MV-4-11 (cell line): Measurements from ENCODE around the gene SAV1.
"Not testable (repeated sequence)": the region's sequence is repeated elsewhere in the genome, so short reads cannot be mapped to it uniquely, and the experiment has no call there.

Source experiments
- DNase-seq: peaks from one replicate; lab custom pipeline; 2025; lab: John Stamatoyannopoulos, UW

SAV1 gene

GRCh38 chr14:50665300-50665699 is 2.8 kb downstream of the SAV1 start:
- DNase-seq = not testable (repeated sequence)

- DNase-seq = not testable (repeated sequence)
Measured at GRCh38 chr14:50664579-50664978, 3.5 kb downstream of the SAV1 start.

GRCh38 chr14:50659327-50659974 is 8.7 kb downstream of the SAV1 start:
- no peak for DNase-seq

DNA sequence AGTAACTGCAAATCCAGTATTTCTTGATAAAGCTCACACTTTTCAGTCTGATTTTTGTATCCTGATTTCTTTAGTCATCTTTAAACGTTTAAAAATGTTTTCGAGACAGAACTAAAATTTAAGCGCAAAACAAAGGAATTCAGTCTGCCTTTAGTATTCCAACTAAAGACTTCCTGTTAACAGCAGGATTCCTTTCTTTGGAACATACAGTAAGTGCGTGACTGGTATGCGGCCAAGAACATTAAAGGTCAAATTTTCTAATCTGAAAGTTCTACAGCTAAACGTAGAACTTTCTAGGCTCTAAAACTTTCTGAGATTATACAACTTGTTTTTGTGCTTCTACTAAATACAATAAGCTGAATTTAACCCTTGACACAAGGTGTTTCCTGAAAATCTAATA is 9.9 kb downstream of the SAV1 start:
- no peak for DNase-seq

- no peak for DNase-seq
Measured at GRCh38 chr14:50657753-50658152, 10.4 kb downstream of the SAV1 start.

DNA sequence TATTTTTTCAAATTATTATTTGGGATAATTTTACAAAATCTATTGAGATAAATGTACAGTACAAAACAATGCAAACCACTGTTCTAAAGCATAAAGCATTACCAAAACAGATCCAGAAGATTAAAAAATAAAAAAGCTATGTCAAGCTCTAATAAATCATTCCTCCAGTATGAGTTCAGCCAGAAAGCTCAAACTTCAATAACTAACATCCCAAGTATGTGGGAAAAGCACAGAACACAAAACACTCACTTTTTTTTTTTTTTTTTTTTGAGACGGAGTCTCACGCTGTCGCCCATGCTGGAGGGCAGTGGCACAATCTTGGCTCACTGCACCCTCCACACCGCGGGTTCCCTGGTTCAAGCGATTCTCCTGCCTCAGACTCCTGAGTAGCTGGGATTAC is 11.3 kb downstream of the SAV1 start:
- DNase-seq = no peak

GRCh38 chr14:50649691-50650090 is 18.4 kb downstream of the SAV1 start:
- DNase-seq = no peak

DNA sequence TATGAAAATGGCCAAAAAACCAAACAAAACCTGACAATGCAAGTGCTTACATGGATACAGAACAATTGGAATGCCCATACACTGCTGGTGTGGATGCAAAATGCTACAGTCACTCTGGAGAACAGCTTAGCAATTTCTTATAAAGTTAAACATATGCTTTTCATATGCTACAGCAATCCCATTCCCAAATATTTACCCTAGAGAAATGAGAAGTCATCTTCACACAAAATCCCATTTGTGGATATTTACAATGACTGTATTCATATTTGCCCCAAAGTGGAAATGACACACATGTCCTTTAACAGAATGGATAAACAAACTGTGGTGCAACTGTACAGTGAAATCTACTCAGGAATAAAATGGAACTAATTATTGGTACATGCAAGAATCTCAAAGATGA is 20.4 kb downstream of the SAV1 start:
- no peak for DNase-seq

DNA sequence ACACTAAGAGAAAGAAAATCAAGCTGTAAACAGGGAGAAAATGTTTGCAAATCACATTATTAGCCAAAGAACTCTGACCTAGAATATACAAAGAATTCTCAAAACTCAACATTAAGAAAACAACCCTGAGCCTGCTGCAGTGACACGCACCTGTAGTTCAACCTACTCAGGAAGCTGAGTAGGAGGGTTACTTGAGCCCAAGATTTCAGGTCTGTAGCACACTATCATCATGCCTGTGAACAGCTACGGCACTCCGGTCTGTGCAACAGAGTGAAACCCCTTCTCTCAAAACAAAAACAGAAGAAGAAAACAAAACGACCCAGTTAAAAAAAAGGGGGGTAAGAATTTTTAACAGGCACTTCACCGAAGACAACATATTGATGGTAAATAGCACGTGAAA is 20.8 kb downstream of the SAV1 start:
- DNase-seq = no peak

- no peak for DNase-seq
Measured at GRCh38 chr14:50635141-50635540, 33.0 kb downstream of the SAV1 start.

GRCh38 chr14:50633954-50634353 is 34.2 kb downstream of the SAV1 start:
- DNase-seq = no peak

DNA sequence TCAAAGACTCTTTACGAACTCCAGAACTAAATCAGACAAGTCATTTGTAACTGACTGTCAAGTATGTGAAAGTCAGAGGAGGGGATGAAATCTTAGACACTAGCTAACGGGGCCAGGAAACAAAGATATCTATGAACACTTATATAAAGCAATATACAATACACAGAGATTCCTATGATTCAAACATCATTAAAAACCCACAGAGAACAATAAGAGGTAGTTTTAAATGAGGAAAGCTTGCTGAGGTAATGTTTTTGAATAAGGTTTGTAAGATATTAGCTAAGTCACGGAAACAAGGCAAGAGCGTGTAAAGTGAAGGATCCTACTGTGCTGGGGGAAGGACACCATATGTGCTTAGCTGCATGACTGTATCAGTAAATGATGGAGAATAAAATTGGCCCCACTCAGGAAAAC is 36.7 kb downstream of the SAV1 start:
- DNase-seq = no peak

DNA sequence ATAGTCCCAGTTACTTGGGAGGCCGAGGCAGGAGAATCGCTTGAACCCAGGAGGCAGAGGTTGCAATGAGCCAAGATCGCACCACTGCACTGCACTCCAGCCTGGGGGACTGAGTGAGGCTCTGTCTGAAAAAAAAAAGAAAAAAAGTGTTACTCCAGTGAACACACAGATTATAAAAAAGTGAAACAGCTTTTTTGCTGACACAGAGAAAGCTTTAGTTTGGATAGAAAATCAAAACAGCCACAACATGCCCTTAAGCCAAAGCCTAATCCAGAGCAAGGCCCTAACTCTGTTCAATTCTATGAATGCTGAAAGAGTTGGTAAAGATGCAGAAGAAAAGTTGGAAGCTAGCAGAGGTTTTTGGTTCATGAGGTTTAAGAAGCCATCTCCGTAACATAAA is 43.2 kb downstream of the SAV1 start:
- DNase-seq = not testable (repeated sequence)

DNA sequence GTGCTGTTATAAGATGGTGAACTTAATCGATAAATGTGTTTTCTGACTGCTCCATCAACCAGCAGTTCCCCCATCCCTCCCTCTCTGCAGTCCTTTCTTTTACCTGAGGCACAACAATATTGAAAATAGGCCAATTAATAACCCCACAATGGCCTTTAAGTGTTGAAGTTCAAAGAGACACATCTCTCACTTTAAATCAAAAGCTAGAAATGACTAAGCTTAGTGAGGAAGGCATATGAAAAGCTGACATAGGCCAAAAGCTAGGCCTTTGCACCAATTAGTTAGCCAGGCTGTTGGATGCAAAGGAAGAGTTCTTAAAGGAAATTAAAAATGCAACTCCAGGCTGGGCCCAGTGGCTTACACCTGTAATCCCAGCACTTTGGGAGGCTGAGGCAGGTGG is 43.7 kb downstream of the SAV1 start:
- DNase-seq = no peak

- no peak for DNase-seq
Measured at GRCh38 chr14:50622978-50623377, 45.1 kb downstream of the SAV1 start.

DNA sequence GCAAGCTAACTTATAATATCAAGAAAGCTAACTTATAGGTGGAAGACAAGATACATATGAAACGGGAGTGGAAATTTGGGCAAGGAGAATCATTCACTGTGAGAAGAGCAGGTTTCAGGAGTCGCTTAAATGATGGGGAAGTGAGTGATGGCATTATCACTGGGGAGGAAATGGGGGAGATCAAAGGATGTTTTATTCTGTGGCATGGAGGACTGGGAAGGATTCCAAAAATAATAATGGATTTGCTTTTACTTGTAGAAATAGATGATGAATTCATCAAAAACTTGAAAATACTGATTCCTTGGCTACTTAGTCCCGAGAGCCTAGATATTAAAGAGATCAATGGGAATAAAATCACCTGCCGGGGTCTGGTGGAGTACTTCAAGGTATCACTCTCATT is 47.8 kb downstream of the SAV1 start:
- DNase-seq = no peak

- peak; percentile 54 for DNase-seq
Measured at GRCh38 chr14:50619569-50620141, 48.5 kb downstream of the SAV1 start.

GRCh38 chr14:50616275-50616674 is 51.8 kb downstream of the SAV1 start:
- no peak for DNase-seq

GRCh38 chr14:50615552-50615951 is 52.6 kb downstream of the SAV1 start:
- DNase-seq = no peak

- DNase-seq = no peak
Measured at GRCh38 chr14:50615056-50615455, 53.0 kb downstream of the SAV1 start.

DNA sequence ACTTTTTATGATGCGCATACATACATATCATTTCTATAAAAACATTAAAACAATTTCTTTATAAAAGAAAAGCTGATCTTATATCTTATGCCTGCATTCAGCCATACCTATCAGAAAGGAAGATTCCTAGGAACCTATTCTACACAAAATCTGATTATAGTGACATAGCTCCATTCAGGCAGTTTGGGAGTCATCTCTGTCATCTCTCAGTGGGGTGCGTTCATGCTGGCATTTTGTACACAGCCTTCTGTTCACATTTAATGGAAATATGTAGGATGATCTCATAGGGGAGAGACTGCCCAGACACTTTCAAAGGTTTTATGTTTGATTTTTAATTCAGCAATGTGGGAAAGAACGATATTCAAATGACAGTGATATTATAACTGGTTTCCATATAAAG is 55.3 kb downstream of the SAV1 start:
- no peak for DNase-seq

- no peak for DNase-seq
Measured at GRCh38 chr14:50610465-50610864, 57.6 kb downstream of the SAV1 start.

DNA sequence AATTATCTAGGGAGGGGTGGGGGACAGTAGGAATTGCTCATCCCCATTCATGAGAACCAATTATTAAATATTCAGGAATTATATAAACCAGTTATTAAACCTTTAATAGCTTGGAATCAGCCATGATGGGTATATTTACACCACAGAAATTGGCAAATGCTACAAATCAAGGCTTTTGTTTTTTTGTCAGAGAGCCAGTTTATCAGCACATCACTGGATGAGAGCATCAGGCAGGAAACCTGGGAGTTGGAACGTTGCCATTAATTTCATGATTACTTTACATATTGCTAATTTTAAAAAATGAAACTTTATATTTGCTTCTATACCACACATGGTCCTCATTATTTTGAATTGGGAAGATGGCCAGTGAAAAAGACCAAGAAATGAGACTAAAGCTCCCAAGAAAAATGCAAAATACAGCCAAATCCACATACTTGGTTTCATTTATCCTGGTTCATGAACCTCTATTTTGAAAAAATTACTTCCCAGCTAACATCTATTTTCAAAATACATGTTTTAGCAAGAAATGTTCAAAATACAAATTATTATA is 59.7 kb downstream of the SAV1 start:
- no peak for DNase-seq

DNA sequence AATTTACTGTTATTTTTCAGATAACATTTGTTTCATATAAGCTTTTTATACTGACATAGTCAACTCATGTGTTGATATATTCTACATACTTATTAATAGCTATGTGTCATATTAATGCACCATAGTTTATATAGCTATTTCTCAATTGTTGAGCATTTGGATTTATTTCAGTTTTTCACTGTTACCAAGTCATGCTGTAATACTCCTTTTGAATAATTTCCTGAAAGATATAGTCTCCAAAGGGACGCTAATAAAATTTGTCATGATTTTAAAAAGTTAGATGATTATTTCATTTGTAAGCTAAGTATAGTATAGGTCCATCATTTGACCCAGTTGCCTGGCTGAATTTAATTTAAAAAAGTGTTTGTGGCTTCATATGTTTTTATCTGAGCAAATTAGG is 60.3 kb downstream of the SAV1 start:
- DNase-seq = no peak
